Endothelial cell of hepatic sinusoid (primary cell): ENCODE data around the gene CSTF1.
"Not testable (repeated sequence)": the region's sequence is repeated elsewhere in the genome, so short reads cannot be mapped to it uniquely, and the experiment has no call there.

Source experiments
- in situ Hi-C: cut with HindIII; loops from 2 replicates; pipeline ENCODE4 v1.10.0; 2017; ENCODE audit warnings: low sequenced_read_pairs

Gene CSTF1

GRCh38 chr20:56368351-56369134 is 23.9 kb upstream of the CSTF1 start:
- in situ Hi-C loops: no loop called here

GRCh38 chr20:56369179-56369578 is 23.3 kb upstream of the CSTF1 start:
- in situ Hi-C loops: no loop called here

GRCh38 chr20:56371977-56372376 is 20.5 kb upstream of the CSTF1 start:
- in situ Hi-C loops: no loop called here

- in situ Hi-C loops: no loop called here
Observed at GRCh38 chr20:56372850-56373249, 19.6 kb upstream of the CSTF1 start.

GRCh38 chr20:56373942-56374341 is 18.5 kb upstream of the CSTF1 start:
- in situ Hi-C loops: no loop called here

- in situ Hi-C loops: no loop called here
Observed at GRCh38 chr20:56376331-56376730, 16.1 kb upstream of the CSTF1 start.

GRCh38 chr20:56378386-56378785 is 14.1 kb upstream of the CSTF1 start:
- in situ Hi-C loops: no loop called here

GRCh38 chr20:56380375-56380774 is 12.1 kb upstream of the CSTF1 start:
- in situ Hi-C loops: loop anchor here (5.0 kb wide), 1 partner anchor 97 kb away; no protein-coding TSS in a partner anchor

- in situ Hi-C loops: loop anchor here (5.0 kb wide), 1 partner anchor 96 kb away; no protein-coding TSS in a partner anchor
Observed at GRCh38 chr20:56381501-56381900, 10.9 kb upstream of the CSTF1 start.

GRCh38 chr20:56382696-56383095 is 9.7 kb upstream of the CSTF1 start:
- in situ Hi-C loops: loop anchor here (5.0 kb wide), 1 partner anchor 95 kb away; no protein-coding TSS in a partner anchor

- in situ Hi-C loops: loop anchor here (5.0 kb wide), 1 partner anchor 94 kb away; no protein-coding TSS in a partner anchor
Observed at GRCh38 chr20:56383334-56383733, 9.1 kb upstream of the CSTF1 start.

GRCh38 chr20:56385130-56385529 is 7.3 kb upstream of the CSTF1 start:
- in situ Hi-C loops: no loop called here

GRCh38 chr20:56386219-56386618 is 6.2 kb upstream of the CSTF1 start:
- in situ Hi-C loops: no loop called here

- in situ Hi-C loops: no loop called here
Observed at GRCh38 chr20:56388882-56389281, 3.6 kb upstream of the CSTF1 start.

- in situ Hi-C loops: no loop called here
Observed at GRCh38 chr20:56389807-56390206, 2.6 kb upstream of the CSTF1 start.

- in situ Hi-C loops: not testable (repeated sequence)
Observed at GRCh38 chr20:56390396-56390795, 2.0 kb upstream of the CSTF1 start.

- in situ Hi-C loops: no loop called here
Observed at GRCh38 chr20:56391037-56391436, 1.4 kb upstream of the CSTF1 start.

GRCh38 chr20:56391596-56392131 is 781 bp upstream of the CSTF1 start:
- in situ Hi-C loops: no loop called here

- in situ Hi-C loops: no loop called here
Observed at GRCh38 chr20:56392881-56393482, 537 bp downstream of the CSTF1 start.

GRCh38 chr20:56393653-56394052 is 1.2 kb downstream of the CSTF1 start:
- in situ Hi-C loops: no loop called here

GRCh38 chr20:56395166-56395565 is 2.7 kb downstream of the CSTF1 start:
- in situ Hi-C loops: no loop called here
